Measurements from ENCODE around the gene MTMR12. TPM values are rescaled to one million over a fixed set of nuclear protein-coding genes. Genes with fewer than 3 reads are reported as not detected.

The MTMR12 gene
- total and polyA plus RNA-seq, 2 of the 8 experiments (the other 6 are each of a cell fraction or from before 2014, with no cell fraction given): 19.1 to 59.3 TPM

DNA sequence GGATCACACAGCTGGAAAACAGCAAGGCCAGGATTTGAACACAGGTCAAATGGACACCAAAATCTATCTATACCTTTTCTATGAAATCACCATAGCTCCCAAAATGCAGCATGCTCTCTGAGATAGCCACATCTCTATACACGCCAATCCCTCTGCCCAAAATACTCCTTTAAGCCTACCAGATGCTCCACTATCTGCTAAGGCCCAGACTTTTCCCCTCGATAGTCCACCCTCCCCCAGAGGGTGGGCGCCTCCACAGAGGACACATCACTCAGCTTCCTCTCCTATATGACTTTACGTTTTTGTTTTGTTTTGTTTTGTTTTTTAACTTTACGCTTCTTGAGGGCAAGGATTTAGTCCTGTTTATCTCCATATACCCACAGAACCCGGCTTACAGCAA lies 46.8 kb downstream of the MTMR12 start:
- Histone ChIP-seq H2AK5ac (ENCODE audit: low read depth, low read length) (no peak overlapping the region), H3K79me1 (ENCODE audit: low read depth, low read length) (no peaks in the 10 kb centered on the region), H3K23me2 (ENCODE audit: low read depth, low read length) (no peaks in the 10 kb centered on the region), H3K23ac (ENCODE audit: insufficient read length) (no peak overlapping the region), H3K4me3 (ENCODE audit: extremely low read depth in 1 of 4, insufficient read depth in 2 of 4, low read depth in 3 of 4, low read length in 4 of 4) (no peak overlapping the region), H3K4me2 (ENCODE audit: insufficient read depth in 1 of 2, low read depth in 2 of 2, low read length in 2 of 2) (no peak overlapping the region), H3K4ac (replicated peaks; ENCODE audit: insufficient read length, low read depth, low read length) (no peak overlapping the region), H4K5ac (ENCODE audit: insufficient read length, low read depth, low read length) (no peak overlapping the region), H4K8ac (ENCODE audit: extremely low read depth, insufficient read depth, low read length) (no peak overlapping the region), H2BK15ac (ENCODE audit: low read length) (no peak overlapping the region), H3K79me2 (ENCODE audit: control insufficient read depth in 1 of 2, insufficient read depth in 2 of 2, low read length in 2 of 2) (no peaks in the 10 kb centered on the region), H2BK20ac (ENCODE audit: low read length) (no peak overlapping the region), H3K56ac (replicated peaks; ENCODE audit: insufficient read length, low read depth, low read length) (no peak overlapping the region), H2BK120ac (replicated peaks; ENCODE audit: low read depth, low read length) (no peak overlapping the region), H3K9me3 (ENCODE audit: insufficient read depth in 2 of 2, low read depth in 1 of 2, low read length in 1 of 2) (no peaks in the 10 kb centered on the region), H3K27ac (ENCODE audit: low read depth, low read length) (no peak overlapping the region), H3K18ac (ENCODE audit: extremely low read depth, low read length) (no peak overlapping the region), H2BK5ac (ENCODE audit: low read depth, low read length) (no peak overlapping the region), H2BK12ac (ENCODE audit: low read depth, low read length) (no peak overlapping the region), H4K20me1 (replicated peaks in 1 of 2; ENCODE audit: control insufficient read depth in 1 of 2, insufficient read depth in 2 of 2, low read length in 2 of 2) (no peaks in the 10 kb centered on the region), H3K27me3 (replicated peaks in 1 of 4; ENCODE audit: control insufficient read depth in 3 of 4, extremely low read depth in 1 of 4, insufficient read depth in 3 of 4, low read length in 3 of 4) (no peaks in the 10 kb centered on the region), H3K4me1 (replicated peaks in 1 of 4; ENCODE audit: control insufficient read depth in 3 of 4, insufficient read depth in 4 of 4, low read length in 3 of 4) (no peaks in the 10 kb centered on the region), H3K36me3 (ENCODE audit: control insufficient read depth in 2 of 4, insufficient read depth in 4 of 4, low read length in 3 of 4) (peaks cover 16 to 76% (median 47%) of the 10 kb centered on the region in 4 experiments), H4K91ac (replicated peaks; ENCODE audit: insufficient read length, low read length) (no peak overlapping the region), H3K14ac (ENCODE audit: insufficient read length) (no peak overlapping the region), H3K9ac (replicated peaks in 1 of 4; ENCODE audit: extremely low read depth in 1 of 4, low read depth in 3 of 4, low read length in 3 of 4) (no peak overlapping the region), H2AFZ (ENCODE audit: low read length) (no peak overlapping the region)
- DNase-seq (ENCODE audit: low read depth in 1 of 2, low spot score in 2 of 2) (no peak), FAIRE-seq (no peak)
- CTCF ChIA-PET (ENCODE audit: partially characterized antibody): no interaction called here
- POLR2A ChIA-PET (ENCODE audit: partially characterized antibody): no interaction called here
- WGBS, 2 experiments (ENCODE audit: extremely low coverage in 1 of 2, insufficient coverage in 1 of 2, insufficient read length in 1 of 2, insufficient replicate concordance in 2 of 2, low coverage in 1 of 2, low lambda C conversion rate in 2 of 2, missing lambda C conversion rate in 1 of 2): 87% methylated on average over 6 of the region's 6 CpGs; no CpG with 5 or more reads in 1 of the 2 experiments
- TF ChIP-seq RXRA (IDR thresholded peaks at IDR 0.05; ENCODE audit: insufficient read depth, low read depth, low read length): no peak
- TF ChIP-seq FOSL1 (IDR thresholded peaks at IDR 0.05; ENCODE audit: insufficient read depth, low read depth, low read length): no peak
- TF ChIP-seq EGR1 (IDR thresholded peaks at IDR 0.05; ENCODE audit: borderline replicate concordance, low read depth, low read length): no peak
- no peak for TF ChIP-seq SP2 (IDR thresholded peaks at IDR 0.05; ENCODE audit: low read length)
- no peak for TF ChIP-seq SIRT6 (IDR thresholded peaks at IDR 0.05; ENCODE audit: low read length)
- no peak for TF ChIP-seq ATF2 (IDR thresholded peaks at IDR 0.05; ENCODE audit: low read length)
- no peak for TF ChIP-seq CREB1 (IDR thresholded peaks at IDR 0.05)
- TF ChIP-seq GTF2F1 (IDR thresholded peaks at IDR 0.05; ENCODE audit: borderline replicate concordance, low read depth, low read length): no peak
- no peak for TF ChIP-seq RFX5 (IDR thresholded peaks at IDR 0.05; ENCODE audit: borderline replicate concordance, low read depth, low read length)
- no peak for TF ChIP-seq TCF12 (IDR thresholded peaks at IDR 0.05; ENCODE audit: low read depth, low read length)
- no peak for TF ChIP-seq RAD21 (IDR thresholded peaks at IDR 0.05 in 1 of 2, conservative IDR thresholded peaks at IDR 0.05 in 1 of 2; ENCODE audit: low read depth in 2 of 2, low read length in 2 of 2)
- no peak for TF ChIP-seq SAP30 (IDR thresholded peaks at IDR 0.05; ENCODE audit: insufficient read depth, insufficient replicate concordance, low read length)

Measured in H1 (cell line).